ENCODE data around the gene BRAT1.

Gene BRAT1

DNA sequence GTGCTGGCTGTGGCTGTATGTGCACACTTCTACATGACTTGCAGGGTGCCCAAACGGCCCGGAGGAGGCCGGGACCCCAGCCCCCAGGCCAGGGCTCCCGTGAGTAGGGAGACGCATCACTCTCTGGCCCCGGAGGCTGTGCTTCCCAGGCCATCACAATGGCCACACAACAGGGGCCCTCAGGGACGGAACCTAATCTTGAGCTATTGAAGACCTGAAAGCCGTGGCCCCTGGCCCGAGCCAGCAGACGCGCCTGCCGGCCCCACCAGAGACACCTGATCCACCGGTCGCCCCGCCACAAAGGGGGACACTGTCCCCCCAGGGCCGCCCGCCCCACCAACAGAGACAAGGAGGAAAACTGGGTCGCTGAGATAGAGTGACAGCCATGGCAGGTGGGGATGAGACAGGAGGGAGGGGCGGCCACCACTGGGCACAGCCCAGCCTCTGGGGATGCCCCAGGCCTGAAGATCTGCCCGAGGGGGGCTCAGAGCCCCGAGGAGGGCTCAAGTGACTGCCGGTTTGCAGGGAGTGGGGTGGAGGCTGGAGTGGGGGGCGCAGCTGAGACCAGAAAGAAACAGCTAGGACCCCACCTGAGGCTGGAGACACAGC, 45.9 kb downstream of the BRAT1 start:
- no peak for FAIRE-seq

DNA sequence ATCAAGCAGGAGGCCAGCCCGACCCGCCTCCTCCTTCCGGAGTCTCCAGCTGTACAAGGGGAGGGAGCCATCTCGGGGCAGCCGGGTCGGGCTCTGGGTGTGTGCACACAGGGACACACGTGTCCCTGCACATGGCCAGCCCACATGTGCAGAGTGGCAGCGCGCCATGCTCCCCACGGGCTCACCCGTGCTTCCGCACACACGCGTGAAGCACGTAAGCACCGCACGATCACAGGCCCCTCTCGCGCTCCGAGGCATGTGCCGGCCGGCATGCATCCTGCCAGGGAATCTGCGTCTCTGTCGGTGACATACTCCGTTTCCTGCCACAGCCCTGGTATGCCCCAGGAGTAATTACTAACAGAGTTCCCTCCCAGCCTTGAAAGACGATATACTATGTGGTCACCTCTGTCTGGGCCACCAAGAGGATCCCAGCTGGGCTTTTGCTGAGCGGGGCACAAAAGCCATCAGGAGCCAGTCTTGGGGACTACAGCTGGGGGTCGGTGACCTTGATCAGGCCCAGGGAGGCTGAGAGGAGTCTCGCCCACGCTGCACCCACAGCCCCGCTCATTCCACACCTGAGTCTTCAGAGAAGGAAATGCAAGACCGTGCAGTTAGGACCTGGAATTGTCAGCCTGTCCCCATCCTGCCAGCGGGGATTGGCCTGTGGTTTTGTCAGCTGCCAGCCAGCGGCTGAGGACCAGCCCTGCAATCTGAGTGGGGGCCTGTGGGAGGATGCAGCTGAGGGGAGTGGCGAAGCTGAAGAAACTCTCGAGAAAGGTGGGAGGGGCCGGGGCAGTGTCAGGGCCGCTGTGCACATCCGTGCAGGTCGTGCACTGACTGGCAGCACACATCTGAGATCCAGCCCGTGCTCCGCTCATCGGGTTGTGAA, 46.8 kb downstream of the BRAT1 start:
- no peak for FAIRE-seq

DNA sequence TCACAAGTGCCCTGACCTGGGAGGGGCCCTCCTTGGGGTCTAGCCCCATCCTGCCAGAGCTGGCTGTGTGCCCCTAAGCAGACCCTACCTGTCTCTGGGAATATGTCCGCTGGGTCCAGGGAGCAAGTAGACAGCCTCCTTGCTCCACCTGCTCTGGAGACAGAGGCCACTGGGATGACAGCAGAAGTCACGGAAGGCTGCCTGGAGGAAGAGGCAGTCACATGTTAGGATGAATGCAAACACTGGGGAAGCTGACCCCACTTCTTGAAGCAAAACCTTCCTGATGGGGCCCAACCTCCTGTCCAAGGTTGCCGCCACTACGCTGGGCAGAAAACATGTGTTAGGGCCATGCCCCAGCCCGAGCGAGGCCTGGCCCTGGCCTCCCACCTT, 47.4 kb downstream of the BRAT1 start:
- no peak for FAIRE-seq

DNA sequence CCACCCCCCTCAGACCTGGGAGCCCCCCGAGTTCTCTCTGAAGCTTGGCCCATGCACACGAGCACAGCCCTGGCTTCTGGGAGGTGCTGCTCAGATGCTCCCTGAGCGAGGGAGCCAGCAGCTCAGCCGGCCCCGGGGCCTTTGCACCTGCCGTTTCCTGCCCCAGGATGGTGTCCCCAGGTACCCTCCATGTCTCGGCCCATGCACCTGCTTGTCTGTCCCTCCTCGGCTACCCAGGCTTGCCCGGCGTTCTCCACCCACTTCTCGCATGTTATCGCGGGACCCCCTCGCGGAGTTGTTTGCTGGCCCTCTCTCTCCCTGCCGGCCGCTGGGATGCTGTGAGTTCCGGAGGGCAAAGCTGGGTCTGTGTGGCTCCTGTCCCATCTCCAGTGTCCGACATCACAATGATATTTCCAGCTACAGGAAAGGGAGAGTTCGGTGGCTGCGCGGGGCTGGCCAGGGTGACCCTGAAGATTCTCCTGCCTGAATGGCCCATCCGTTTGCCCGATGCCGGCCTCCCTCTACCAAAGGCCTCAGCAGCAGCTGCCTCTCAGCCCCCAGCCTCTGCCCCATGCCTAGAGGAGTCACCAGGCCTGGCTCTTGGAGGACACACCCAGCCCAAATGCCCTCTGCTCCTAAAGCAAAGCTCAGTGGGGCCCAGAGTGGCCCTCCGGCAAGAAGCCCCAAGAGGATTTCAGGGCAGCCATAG, 48.0 kb downstream of the BRAT1 start:
- FAIRE-seq: no peak

DNA sequence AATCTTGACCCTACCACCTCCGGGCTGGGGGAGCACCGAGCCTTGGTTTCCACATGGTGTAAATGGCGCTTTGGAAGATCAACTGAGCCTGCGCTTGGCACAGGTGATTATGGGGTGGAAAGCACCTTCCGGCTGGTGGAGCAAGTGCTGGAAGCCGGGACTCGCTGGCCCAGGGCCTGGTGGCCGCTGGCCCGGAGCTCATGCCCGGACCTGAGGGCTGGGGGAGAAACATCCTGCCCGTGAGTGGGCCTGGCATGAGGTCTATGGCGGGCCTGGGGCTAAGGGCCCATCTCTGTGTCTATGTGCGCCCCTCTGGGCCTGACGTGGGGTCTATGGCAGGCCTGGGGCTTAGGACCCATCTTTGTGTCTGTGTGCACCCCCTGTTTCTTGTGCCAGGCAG, 49.9 kb downstream of the BRAT1 start:
- no peak for FAIRE-seq

DNA sequence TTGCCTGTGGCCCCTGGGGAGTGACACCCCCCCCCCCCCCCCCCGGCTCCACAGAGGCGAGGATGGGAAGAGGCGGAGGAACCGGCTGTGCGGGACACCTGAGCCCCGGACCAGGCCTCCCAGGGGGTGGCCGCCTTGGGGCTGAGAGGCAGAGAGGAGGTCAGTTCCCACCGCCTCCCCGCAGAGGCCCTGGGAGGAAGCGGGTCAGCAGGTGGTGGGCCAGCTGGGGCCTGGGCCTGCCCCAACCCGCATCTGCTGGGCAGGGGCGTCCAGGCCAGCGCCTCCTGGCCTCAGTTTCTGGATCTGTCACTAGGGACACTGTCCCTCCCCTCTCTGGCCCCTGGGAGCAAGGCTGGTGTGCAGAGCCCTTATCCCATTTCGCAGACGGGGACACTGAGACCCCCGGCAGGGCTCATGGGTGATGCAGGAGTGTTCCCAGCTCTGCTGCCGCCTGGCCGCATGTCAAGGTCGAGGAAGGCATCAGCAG, 50.4 kb downstream of the BRAT1 start:
- no peak for FAIRE-seq

DNA sequence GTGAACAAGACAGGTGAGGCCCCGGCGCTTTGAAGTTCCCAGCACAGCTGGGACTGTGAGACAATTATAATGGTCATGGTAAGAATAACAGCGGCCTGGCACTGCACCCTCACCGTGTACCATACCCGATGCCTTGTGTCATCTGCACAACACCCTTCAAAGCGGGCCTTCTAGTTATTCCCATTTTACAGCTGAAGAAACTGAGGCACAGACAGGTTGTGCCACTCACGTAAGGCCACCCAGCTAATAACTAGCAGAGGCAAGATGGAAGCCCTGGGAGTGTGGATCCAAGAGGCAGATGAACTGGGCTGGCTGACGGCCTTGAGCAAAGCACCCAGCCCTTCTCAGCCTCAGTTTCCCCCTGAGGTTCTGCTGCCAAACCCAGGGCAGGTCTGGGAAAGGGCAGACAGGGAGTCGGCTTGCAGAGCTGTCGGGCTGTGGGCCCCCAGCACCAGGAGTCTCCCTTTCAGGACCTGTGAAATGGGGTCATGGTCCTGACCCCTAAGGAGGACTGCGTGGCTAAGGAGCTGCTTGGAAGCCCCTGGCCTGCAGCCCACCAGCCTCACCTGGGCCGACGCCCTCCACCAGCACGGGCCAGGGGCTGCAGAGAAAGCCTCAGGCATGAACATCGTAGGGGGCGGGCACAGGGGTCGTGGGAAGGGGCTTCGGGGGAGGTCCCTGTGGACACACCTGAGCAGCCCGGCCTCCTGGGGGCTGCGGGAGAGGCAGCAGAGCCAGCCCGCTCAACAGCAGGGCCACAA, 51.0 kb downstream of the BRAT1 start:
- FAIRE-seq: no peak

DNA sequence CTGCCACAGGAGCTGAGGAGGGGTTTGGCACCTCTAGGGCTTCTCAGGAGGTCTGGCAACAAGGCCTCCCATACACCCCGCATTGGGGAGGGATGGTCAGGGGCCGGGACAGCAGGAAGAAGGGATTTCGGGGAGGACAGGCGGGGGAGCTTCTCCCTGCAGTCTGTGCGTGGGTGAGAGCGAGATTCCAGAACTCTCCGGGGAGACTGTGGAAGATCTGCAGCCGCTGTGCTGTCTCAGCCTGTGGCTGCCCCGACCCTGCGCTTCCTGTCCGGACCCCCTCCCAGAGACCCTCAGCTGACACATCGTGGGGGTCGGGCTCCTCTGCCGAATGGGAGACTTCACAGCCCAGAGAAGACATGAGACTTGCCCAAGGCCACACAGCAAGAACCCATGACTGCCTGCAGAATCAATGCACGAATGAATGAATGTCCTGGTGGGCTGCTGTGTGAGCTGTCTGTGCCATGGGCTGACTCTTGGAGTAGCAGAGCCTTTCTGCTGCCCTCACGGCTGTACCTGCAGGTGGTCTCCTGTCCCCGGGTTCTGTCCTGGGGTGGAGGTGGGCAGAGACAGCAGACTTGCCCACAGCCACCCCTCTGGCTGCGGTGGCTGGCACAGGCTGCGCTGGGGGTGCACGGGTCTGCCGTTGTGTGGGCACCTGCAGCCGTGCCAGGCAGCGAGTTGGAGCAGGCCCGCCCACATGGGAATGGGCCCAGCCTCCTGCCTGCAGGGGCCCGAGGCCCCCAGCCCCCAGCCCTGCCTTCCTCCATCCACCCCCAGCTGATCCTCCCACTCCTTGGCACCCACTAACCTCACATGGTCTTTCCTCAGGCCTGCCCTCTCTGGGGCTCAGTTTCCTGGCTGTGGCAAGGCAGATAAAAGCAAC, 52.0 kb downstream of the BRAT1 start:
- no peak for FAIRE-seq

DNA sequence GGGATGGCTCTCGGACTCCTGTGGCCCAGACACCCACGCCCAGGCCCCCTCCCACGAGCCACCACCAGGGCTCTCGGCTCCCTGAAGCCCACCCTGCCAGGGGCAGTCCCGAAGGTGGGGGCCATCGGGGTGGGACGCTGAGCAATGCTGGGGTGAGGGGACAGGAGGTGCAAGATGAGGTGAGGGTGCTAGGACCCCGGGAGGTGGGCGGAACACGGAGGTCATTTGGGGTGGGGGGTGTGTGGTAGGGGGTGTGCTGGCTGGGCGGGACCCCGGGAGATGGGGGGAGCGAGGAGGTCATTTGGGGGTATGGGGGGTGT, 52.7 kb downstream of the BRAT1 start:
- FAIRE-seq: no peak

DNA sequence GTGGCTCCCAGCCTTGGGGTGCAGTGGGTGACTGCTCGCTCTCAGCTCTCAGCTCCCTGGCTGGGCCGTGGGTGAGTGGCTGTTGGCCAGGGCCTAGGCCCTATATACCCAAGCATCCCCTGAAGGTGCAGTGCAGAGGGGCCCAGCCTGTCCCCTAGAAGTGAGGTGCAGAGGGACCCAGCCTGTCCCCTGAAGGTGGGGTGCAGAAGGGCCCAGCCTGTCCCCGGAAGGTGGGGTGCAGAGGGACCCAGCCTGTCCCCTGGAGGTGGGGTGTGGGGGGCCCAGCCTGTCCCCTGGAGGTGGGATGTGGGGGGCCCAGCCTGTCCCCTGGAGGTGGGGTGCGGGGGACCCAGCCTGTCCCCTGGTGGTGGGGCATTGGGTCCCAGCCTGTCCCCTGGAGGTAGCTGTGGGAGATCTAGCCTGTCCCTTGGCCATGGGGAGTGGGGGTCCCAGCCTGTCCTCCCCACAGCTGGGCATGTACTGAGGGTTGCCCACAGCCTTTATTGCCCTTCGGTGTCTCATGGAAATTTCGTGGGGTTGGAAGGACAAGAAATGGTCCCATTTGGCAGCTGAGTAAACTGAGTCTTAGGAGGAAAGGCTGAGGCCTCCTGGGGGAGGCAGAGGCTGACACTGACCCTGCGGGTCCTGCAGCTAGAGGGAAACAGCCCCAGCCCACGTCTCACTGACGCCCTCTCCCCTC, 53.2 kb downstream of the BRAT1 start:
- no peak for FAIRE-seq

DNA sequence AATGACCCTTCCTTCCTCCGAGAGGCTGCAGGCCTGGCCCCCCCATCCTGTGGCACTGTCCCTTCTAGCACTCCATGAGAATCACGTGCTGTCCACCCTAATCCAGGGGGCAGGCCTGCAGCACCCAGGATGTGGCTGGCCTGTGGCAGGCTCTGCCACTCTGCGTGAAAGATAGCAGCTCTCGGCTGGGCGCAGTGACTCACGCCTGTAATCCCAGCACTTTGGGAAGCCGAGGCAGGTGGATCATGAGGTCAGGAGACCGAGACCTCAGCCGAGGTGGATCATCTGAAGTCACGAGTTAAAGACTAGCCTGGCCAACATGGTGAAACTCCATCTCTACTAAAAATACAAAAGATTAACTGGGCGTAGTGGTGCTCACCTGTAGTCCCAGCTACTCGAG, 54.6 kb downstream of the BRAT1 start:
- FAIRE-seq: no peak

DNA sequence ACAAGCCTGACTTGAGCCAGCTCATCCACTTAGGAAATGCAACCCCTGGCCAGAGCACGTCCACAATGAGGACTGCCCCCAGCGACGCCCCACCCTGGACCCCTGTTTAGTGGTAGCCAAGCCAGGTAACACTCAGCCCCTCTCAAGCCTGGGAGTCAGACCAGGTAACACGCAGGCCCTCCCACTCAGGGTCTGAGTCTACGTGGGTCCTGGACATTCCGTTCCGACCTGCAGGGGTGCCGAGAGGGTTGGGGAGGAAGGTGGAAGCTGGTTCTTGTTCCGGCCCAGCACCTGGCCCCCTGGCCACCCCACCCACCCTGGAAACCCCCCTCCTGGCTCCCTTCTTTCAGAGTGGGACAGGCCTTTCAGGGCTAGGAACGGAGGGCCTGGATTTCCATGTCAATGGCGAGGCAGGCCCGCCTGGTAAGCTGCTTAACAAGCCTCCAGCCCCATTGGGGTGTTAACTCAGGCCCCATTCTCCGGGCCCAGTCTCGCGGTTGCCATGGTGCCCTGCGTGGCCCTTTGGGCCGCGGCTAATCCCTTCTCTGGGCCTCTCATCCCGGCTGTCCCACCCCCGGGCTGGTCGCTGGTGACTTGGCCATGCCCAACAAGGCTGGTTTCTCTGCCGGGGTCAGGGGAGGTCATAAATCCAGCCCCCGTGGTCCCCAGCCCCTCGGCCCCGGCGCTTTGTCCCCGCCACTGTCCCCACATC, 55.4 kb downstream of the BRAT1 start:
- FAIRE-seq: no peak

DNA sequence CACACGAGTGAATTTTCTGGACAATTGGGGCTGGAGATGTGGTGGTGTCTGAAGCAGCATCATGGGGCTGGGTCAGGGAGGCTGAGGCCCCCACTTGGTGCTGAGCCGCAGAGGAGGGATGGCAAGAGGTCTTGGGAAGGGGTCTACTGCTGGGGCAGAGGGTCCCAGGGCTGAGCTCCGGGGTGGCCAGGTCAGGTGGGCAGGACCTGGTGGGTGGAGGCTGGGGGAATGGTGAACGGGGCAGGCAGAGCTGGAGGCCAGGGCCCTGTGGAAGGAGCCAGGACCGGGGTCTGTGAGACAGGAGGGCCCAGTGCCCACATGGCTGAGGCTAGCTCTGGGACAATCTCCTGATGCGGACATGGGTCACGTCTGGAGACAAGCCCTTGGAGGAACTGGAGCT, 56.1 kb downstream of the BRAT1 start:
- no peak for FAIRE-seq

DNA sequence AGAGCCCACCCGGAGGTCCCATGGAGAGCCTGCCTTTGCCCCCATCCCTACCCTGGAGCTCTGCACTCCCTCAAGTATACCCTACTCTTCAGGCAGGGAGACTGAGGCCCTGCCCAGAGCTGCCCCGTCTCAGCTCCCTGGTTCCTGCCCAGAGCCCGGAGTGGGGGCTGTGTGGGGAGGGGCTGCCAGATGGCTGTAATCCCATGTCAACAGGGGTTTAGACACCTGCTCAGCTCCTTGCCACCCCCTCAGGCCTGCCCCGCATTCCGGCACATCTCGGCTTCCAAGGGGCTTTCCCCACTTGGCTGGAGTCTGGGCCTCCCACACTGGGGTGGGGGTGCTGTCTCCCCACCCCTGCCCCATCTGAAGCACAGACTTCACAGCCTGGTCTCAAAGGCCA, 56.6 kb downstream of the BRAT1 start:
- FAIRE-seq: no peak

DNA sequence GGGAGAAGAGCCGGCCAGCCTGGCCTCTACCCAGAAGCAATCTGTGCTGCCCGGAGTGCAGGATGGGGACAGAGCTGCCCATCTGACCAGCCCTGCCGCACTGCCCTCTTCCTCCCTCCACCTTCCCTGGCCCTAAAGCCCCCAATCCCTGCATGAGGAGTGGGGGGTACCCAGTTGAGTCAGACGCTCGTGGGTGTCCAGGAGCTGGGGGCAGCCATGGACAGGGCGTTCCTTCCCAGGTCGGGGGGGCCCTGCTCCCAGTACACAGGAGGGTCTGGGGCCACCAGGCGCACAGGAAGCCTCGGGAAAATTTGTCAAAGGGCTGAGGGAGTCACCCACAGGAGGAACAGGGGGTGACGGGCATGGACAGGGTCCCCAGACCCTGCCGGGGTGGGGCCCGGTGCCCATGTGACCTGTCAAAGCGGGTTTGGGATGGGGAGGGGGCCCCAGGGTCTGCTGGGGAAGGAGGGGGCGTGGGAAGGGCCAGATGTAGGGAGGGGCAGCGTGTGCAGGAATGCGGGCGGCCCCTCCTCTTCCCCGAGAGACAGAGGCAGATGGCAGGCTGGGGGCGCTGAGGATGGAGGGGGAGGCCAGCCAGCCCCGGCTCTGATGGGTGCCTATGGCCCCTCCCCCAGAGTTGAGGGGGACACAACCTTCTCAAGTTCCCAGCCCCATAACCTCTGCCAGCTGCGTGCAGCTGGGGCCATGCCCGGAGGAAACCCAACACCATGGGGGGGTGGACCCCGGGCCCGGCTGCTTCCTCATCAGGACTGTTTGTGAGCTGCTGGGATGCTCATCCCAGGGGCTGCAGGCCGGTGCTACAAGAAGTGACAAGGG, 57.6 kb downstream of the BRAT1 start:
- no peak for FAIRE-seq

DNA sequence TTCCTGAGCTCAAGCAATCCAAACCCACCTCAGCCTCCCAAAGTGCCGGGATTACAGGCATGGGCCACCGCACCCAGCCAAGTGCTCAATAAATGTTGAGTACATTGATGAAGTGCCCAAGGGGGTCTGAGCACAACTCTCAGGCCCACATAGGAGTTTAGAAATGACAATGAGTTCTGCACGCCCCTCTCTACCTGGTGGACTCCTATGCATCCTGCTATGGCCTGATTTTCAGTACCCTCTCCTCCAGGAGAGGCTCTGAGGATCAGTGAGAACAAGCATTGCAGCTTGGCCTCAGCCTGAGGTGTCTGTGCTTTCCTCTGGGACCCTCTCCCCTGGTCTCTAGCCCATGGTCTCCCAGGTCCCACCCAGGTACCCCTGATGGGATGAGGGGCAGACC, 58.3 kb downstream of the BRAT1 start:
- no peak for FAIRE-seq

DNA sequence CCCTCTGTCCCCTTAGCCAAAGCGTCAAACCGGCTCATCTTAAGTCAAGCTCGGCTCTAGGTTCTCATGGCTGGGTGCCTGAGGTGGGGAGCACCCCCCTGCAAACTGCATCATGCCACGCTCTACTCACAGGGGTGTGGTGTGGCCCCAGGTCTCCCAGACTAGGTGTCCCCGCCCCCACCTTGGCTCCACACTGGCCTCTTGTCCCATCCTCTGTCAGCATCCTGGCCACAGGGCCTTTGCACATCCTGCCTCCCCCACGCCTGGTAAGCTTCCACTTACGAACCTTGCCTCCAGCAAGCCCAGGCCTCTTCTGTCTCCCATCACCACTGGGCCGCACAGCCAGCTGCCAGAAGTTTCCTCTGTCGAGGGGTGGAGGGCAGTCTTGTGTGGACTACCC, 58.9 kb downstream of the BRAT1 start:
- FAIRE-seq: no peak

DNA sequence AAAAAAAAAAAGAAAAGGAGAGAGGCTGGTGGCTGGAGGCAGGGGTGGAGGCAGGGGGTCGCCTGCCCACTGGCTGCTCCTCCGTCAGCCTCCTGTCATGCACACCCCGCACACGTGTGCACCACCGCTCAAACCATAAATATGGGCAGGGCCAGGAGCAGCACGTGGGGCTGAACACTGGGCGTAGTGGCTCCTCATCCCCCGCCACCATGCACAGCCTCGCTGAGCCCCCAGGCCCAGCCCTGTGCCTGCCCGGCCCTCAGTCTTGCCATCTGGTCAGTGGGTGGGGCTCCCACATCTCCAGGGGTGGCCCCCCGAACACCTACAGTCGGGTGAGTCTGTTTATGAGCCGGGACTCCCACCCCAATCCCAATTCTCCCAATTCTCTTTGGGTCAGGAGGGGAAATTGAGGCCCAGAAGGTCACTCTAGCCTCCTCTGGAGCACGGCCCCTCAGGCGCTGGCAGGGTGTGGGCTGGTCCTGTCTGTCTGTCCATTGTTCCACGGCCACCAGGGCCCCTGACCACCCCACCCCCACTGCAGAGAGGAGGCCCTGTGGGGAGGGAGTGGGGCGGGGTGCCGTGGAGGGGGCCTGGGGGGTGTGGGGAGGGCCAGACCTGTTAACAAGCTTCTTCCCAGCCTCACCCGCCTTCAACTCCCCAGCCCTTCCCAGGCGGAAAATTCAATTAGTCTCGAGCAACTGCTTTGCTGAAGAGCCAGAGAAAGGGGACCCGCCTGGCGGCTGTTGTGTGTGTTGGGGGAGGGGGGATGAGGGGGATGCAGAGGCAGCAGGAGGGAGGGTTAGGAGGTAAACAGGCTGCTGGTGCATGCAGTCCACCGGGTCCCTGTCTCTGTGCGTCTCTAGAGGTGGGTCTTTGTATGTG, 59.7 kb downstream of the BRAT1 start:
- FAIRE-seq: no peak

Measured in TTC549 (cell line).